GM23338 (cell line): ENCODE measurements around the gene HHAT. TPM values are rescaled to one million over a fixed set of nuclear protein-coding genes. Genes with fewer than 3 reads are reported as not detected.

Source experiments
- ATAC-seq: fragments of 200-7000 bp; cut with Tn5 transposase; 3 replicates; pipeline ENCODE4 v1.9.1; 2020
- DNase-seq: peaks from one replicate; pipeline ENCODE4 v3.0.0-alpha.2; 2015; ENCODE audit warnings: low spot score
- H2AFZ ChIP-seq: fragments of 200-600 bp; sonication (generic); 2 replicates; pipeline ENCODE4 v1.8.0; 2016; ENCODE audit warnings: antibody characterized with exemption, mild to moderate bottlenecking, moderate library complexity
- H3F3A ChIP-seq: fragments of 200-600 bp; sonication (generic); replicated peaks from 2 replicates; pipeline ENCODE4 v1.8.0; 2017; ENCODE audit warnings: antibody characterized with exemption, mixed run types, low read depth
- H3K27ac ChIP-seq: fragments of 200-600 bp; sonication (generic); 2 replicates; pipeline ENCODE4 v1.6.1; 2016; ENCODE audit warnings: low read depth
- H3K27me3 ChIP-seq: fragments of 200-600 bp; sonication (generic); 2 replicates; pipeline ENCODE4 v1.8.0; 2016; ENCODE audit warnings: mild to moderate bottlenecking, mixed run types, moderate library complexity; ENCODE audit not compliant: insufficient read depth
- H3K36me3 ChIP-seq: fragments of 200-600 bp; sonication (generic); 2 replicates; pipeline ENCODE4 v1.8.0; 2016; ENCODE audit warnings: mild to moderate bottlenecking; ENCODE audit not compliant: insufficient read depth
- H3K4me1 ChIP-seq: fragments of 200-600 bp; sonication (generic); 2 replicates; pipeline ENCODE4 v1.8.0; 2016; ENCODE audit warnings: mild to moderate bottlenecking, moderate library complexity; ENCODE audit not compliant: insufficient read depth
- H3K4me2 ChIP-seq: fragments of 200-600 bp; sonication (generic); 2 replicates; pipeline ENCODE4 v1.7.1; 2017; ENCODE audit warnings: mixed run types
- H3K4me3 ChIP-seq: fragments of 200-600 bp; sonication (generic); 2 replicates; pipeline ENCODE4 v1.6.1; 2016; ENCODE audit warnings: mixed run types
- H3K79me2 ChIP-seq: fragments of 200-600 bp; sonication (generic); replicated peaks from 2 replicates; pipeline ENCODE4 v1.8.0; 2017; ENCODE audit warnings: mild to moderate bottlenecking; ENCODE audit not compliant: insufficient read depth
- H3K9me2 ChIP-seq: fragments of 200-600 bp; sonication (generic); 2 replicates; pipeline ENCODE4 v1.8.0; 2017; ENCODE audit not compliant: insufficient read depth
- H4K20me1 ChIP-seq: fragments of 200-600 bp; sonication (generic); replicated peaks from 2 replicates; pipeline ENCODE4 v1.8.0; 2017; ENCODE audit warnings: mild to moderate bottlenecking; ENCODE audit not compliant: insufficient read depth
- H3K27ac Mint-ChIP-seq: 2 replicates; pipeline ENCODE4 v1.8.0; 2020; ENCODE audit warnings: inconsistent platforms, mild to moderate bottlenecking, moderate library complexity, mixed read lengths
- H3K27me3 Mint-ChIP-seq: 3 replicates; pipeline ENCODE4 v1.8.0; 2022; ENCODE audit warnings: low read depth, mild to moderate bottlenecking, moderate library complexity, mixed read lengths, inconsistent platforms; ENCODE audit not compliant: insufficient read depth, poor library complexity
- H3K36me3 Mint-ChIP-seq: 3 replicates; pipeline ENCODE4 v1.8.0; 2021; ENCODE audit warnings: low read depth, mild to moderate bottlenecking, inconsistent platforms, moderate library complexity, mixed read lengths
- H3K4me1 Mint-ChIP-seq: 3 replicates; pipeline ENCODE4 v1.8.0; 2020; ENCODE audit warnings: mild to moderate bottlenecking, inconsistent platforms, mixed read lengths
- H3K4me3 Mint-ChIP-seq: 3 replicates; pipeline ENCODE4 v1.8.0; 2021; ENCODE audit warnings: moderate library complexity, mild to moderate bottlenecking, inconsistent platforms, mixed read lengths
- H3K9me3 Mint-ChIP-seq: 3 replicates; pipeline ENCODE4 v1.8.0; 2020; ENCODE audit warnings: moderate library complexity, mild to moderate bottlenecking, inconsistent platforms, mixed read lengths
- ETS1 ChIP-seq: IDR thresholded peaks from 2 replicates; pipeline ENCODE4 v1.6.1; 2016; ENCODE audit warnings: antibody characterized with exemption
- EZH2 ChIP-seq: fragments of 200-600 bp; sonication (generic); IDR thresholded peaks from one replicate; pipeline ENCODE4 v1.8.0; 2017; ENCODE audit warnings: antibody characterized with exemption, mild to moderate bottlenecking, low read depth; ENCODE audit not compliant: unreplicated experiment
- EZH2phosphoT487 ChIP-seq: fragments of 200-600 bp; sonication (generic); IDR thresholded peaks from one replicate; pipeline ENCODE4 v1.8.1; 2018; ENCODE audit warnings: antibody characterized with exemption; ENCODE audit not compliant: unreplicated experiment
- JUNB ChIP-seq: IDR thresholded peaks from one replicate; pipeline ENCODE4 v1.6.1; 2016; ENCODE audit warnings: antibody characterized with exemption; ENCODE audit not compliant: unreplicated experiment
- NANOG ChIP-seq: IDR thresholded peaks from 2 replicates; pipeline ENCODE4 v1.6.1; 2016; ENCODE audit warnings: antibody characterized with exemption, borderline replicate concordance
- POLR2AphosphoS5 ChIP-seq: IDR thresholded peaks from 2 replicates; pipeline ENCODE4 v1.6.1; 2016; ENCODE audit warnings: antibody characterized with exemption, low read depth
- STAT1 ChIP-seq: IDR thresholded peaks from one replicate; pipeline ENCODE4 v1.6.1; 2016; ENCODE audit warnings: antibody characterized with exemption; ENCODE audit not compliant: unreplicated experiment
- ZNF331 ChIP-seq: fragments of 250-450 bp; sonication (Bioruptor Pico); IDR thresholded peaks from 2 replicates; pipeline ENCODE4 v1.5.0; 2020; ENCODE audit warnings: low read depth, mild to moderate bottlenecking, moderate library complexity
- polyA plus RNA-seq: library from polyadenylated mRNA; unstranded; fragments of >200 nt; fragmentation: Nextera tagmentation; extraction: Ambion mirVana; gene quantifications from 2 replicates; pipeline ENCODE4 v1.2.1, GENCODE V29; 2016
- total RNA-seq: library from RNA; depleted of rRNA; stranded (reverse); fragments of >200 nt; shearing (Covaris generic); gene quantifications from 2 replicates; pipeline ENCODE4 v1.2.3, GENCODE V29; 2014
- TF ChIP-seq, protein P1 (sequence below): IDR thresholded peaks from one replicate; pipeline ENCODE4 v1.6.1; 2018; ENCODE audit warnings: antibody characterized with exemption; ENCODE audit not compliant: unreplicated experiment

Gene HHAT
- total and polyA plus RNA-seq, 2 experiments from 2014 or later, result 0.11 to 0.66 TPM

DNA sequence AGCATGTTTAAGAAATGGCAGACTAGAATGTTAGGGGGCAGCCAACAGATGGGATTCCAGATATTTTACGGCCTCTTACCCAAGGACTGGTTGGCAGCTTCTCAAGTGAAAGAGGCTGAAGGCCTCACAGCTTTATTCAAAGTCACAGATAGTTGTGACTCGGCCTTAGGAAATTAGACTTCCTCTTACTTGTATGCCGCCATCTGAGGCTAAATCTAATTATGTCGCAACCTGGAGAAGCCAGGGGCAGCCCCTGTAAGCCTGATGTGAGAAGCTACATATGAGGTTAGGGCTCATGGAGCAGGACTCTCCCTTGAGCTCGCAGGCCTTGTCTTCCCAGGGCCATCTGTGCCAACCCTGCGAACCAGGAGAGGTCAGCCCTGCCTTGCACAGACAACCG, 352.5 kb downstream of the HHAT start (continued):
- TF ChIP-seq STAT1 (no peak), POLR2AphosphoS5 (no peak), ZNF331 (no peak), JUNB (no peak)
- TF ChIP-seq, protein P1, sequence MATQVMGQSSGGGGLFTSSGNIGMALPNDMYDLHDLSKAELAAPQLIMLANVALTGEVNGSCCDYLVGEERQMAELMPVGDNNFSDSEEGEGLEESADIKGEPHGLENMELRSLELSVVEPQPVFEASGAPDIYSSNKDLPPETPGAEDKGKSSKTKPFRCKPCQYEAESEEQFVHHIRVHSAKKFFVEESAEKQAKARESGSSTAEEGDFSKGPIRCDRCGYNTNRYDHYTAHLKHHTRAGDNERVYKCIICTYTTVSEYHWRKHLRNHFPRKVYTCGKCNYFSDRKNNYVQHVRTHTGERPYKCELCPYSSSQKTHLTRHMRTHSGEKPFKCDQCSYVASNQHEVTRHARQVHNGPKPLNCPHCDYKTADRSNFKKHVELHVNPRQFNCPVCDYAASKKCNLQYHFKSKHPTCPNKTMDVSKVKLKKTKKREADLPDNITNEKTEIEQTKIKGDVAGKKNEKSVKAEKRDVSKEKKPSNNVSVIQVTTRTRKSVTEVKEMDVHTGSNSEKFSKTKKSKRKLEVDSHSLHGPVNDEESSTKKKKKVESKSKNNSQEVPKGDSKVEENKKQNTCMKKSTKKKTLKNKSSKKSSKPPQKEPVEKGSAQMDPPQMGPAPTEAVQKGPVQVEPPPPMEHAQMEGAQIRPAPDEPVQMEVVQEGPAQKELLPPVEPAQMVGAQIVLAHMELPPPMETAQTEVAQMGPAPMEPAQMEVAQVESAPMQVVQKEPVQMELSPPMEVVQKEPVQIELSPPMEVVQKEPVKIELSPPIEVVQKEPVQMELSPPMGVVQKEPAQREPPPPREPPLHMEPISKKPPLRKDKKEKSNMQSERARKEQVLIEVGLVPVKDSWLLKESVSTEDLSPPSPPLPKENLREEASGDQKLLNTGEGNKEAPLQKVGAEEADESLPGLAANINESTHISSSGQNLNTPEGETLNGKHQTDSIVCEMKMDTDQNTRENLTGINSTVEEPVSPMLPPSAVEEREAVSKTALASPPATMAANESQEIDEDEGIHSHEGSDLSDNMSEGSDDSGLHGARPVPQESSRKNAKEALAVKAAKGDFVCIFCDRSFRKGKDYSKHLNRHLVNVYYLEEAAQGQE, result no peak

DNA sequence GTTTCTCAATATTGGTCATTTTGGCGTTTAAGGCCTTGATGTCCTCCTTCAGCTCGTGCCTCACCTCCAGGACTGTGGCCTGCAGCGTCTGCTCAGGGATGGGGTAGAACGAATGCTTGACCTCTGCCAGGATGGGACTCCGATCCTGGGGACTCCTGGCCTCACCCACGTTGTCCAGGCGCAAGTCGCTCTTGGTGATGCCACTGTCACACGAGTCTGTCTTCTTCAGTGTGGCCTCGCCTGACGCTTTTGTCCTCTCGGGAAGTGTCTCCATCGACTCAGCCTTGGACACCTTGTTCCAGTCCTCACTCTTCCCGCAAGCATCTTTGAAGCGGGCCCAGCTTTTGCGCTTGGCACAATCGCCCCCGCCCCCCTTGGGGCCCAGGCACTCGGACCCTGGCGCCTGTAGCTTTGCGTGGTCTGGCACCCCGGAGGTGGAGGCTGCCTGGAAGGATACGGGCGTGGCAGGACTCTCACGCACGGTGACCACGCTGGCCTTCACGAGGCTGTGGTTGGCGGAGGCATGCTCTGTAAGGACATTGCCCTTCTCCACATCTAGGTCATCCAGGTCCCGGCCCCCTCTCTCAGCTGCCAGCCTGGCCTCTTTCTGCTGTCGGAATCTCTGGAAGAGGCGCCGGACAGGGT, 354.8 kb downstream of the HHAT start:
- H4K20me1 ChIP-seq, result no peaks in the 10 kb centered on the region
- no peak overlapping the region for H3K27ac ChIP-seq
- Mint-ChIP-seq H3K27me3 (peaks cover 4% of the 10 kb centered on the region), H3K27ac (no peak overlapping the region), H3K4me3 (no peak overlapping the region), H3K4me1 (no peaks in the 10 kb centered on the region), H3K36me3 (no peaks in the 10 kb centered on the region), H3K9me3 (no peaks in the 10 kb centered on the region; the same call in 2 of the 3 replicates)
- H3K4me1 ChIP-seq, result no peaks in the 10 kb centered on the region
- no peaks in the 10 kb centered on the region for H3K79me2 ChIP-seq
- H3K9me2 ChIP-seq, result no peaks in the 10 kb centered on the region; the same call in 1 of the 2 replicates
- ATAC-seq (no peak), DNase-seq (no peak)
- no peak overlapping the region for H3K4me3 ChIP-seq
- no peak overlapping the region for H2AFZ ChIP-seq
- no peak for TF ChIP-seq EZH2phosphoT487
- TF ChIP-seq NANOG, result no peak
- TF ChIP-seq EZH2, result no peak
- TF ChIP-seq STAT1, result no peak
- no peak for TF ChIP-seq POLR2AphosphoS5
- no peak for TF ChIP-seq ETS1
- TF ChIP-seq ZNF331, result no peak
- H3K36me3 ChIP-seq, result no peaks in the 10 kb centered on the region
- H3K27me3 ChIP-seq, result no peaks in the 10 kb centered on the region
- no peak overlapping the region for H3K4me2 ChIP-seq
- no peaks in the 10 kb centered on the region for H3F3A ChIP-seq
